Right atrium auricular region (tissue), 2 donors: ENCODE measurements around the gene INPP5D. TPM values are rescaled to one million over a fixed set of nuclear protein-coding genes. Genes with fewer than 3 reads are reported as not detected.

Experiments
- DNase-seq: peaks from one replicate; pipeline ENCODE4 v3.0.0-alpha.2; 2019; ENCODE audit warnings: low spot score
- H3K27ac ChIP-seq, 2 donors: fragments of 200-600 bp; sonication (generic); 1 replicate in 1 of 2; 2 replicates in 1 of 2; pipeline ENCODE4 v1.5.1; 2016 to 2019
- H3K27me3 ChIP-seq, 2 donors: fragments of 200-600 bp; sonication (generic); one replicate each; pipeline versions ENCODE4 v1.5.1 to v1.6.0; 2017 to 2019
- H3K36me3 ChIP-seq: fragments of 200-600 bp; sonication (generic); one replicate; pipeline ENCODE4 v1.5.1; 2016
- H3K4me1 ChIP-seq, 2 donors: fragments of 200-600 bp; sonication (generic); one replicate each; pipeline versions ENCODE4 v1.5.1 to v1.6.0; 2017 to 2019
- H3K4me3 ChIP-seq, 2 donors: fragments of 200-600 bp; sonication (generic); 1 replicate in 1 of 2; 2 replicates in 1 of 2; pipeline ENCODE4 v1.5.1; 2017 to 2019; ENCODE audit warnings: mild to moderate bottlenecking in 1 of 2, moderate library complexity in 1 of 2
- H3K9me3 ChIP-seq, 2 donors: fragments of 200-600 bp; sonication (generic); one replicate each; pipeline ENCODE4 v1.5.1; 2019
- CTCF ChIP-seq, 2 donors: fragments of 200-600 bp; sonication (generic); IDR thresholded peaks; one replicate each; pipeline ENCODE4 v1.5.1; 2019; ENCODE audit warnings: antibody characterized with exemption in 2 of 2
- total RNA-seq, 2 donors: library from RNA; depleted of rRNA; stranded (reverse); fragments of >200 nt; gene quantifications; one replicate each; pipeline ENCODE4 v1.1.0, GENCODE V29; 2016

Gene INPP5D
- total RNA-seq, 2 donors from 2014 or later = 2.9 to 7.0 TPM

- no peak overlapping the region for H3K4me3 ChIP-seq
- H3K4me1 ChIP-seq = no peaks in the 10 kb centered on the region
- H3K27ac ChIP-seq = no peak overlapping the region
- H3K36me3 ChIP-seq = no peaks in the 10 kb centered on the region
- no peaks in the 10 kb centered on the region for H3K9me3 ChIP-seq
- DNase-seq = no peak
- H3K27me3 ChIP-seq = no peaks in the 10 kb centered on the region
- no peak for TF ChIP-seq CTCF (IDR thresholded peaks at IDR 0.05)
Measured at GRCh38 chr2:233226511-233227031, 166.4 kb downstream of the INPP5D start.

- DNase-seq = no peak
- Histone ChIP-seq H3K4me1 (no peaks in the 10 kb centered on the region), H3K9me3 (no peaks in the 10 kb centered on the region), H3K27me3 (no peaks in the 10 kb centered on the region), H3K36me3 (no peaks in the 10 kb centered on the region), H3K27ac (no peak overlapping the region), H3K4me3 (no peak overlapping the region)
- no peak for TF ChIP-seq CTCF (IDR thresholded peaks at IDR 0.05)
Measured at GRCh38 chr2:233227346-233227978, 167.3 kb downstream of the INPP5D start.

DNA sequence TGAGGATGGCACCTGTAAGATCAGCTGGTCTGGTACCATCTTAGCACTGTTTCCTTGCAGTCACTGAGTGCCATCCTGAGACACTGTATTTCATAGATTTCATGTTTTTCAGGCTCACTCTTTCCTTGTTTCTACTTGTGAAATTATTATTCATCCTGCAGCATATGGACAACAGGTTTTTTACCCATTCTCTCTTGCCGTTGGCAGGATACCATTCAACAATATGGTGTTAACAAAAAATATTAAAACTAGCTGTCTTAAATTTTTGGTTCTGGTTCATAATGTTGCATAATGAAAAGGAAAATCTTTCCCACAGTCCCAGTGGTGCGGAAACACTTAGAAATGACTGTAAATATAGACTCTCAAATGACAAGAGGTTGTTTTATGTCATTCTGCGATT, 168.2 kb downstream of the INPP5D start:
- Histone ChIP-seq H3K27ac (no peak overlapping the region), H3K4me1 (no peaks in the 10 kb centered on the region), H3K27me3 (no peaks in the 10 kb centered on the region), H3K9me3 (no peaks in the 10 kb centered on the region), H3K4me3 (no peak overlapping the region), H3K36me3 (no peaks in the 10 kb centered on the region)
- no peak for DNase-seq
- no peak for TF ChIP-seq CTCF (IDR thresholded peaks at IDR 0.05)

GRCh38 chr2:233233618-233234230, 173.6 kb downstream of the INPP5D start:
- DNase-seq = no peak
- Histone ChIP-seq H3K27ac (no peak overlapping the region), H3K36me3 (no peaks in the 10 kb centered on the region), H3K4me1 (no peaks in the 10 kb centered on the region), H3K27me3 (no peaks in the 10 kb centered on the region), H3K4me3 (no peak overlapping the region), H3K9me3 (no peaks in the 10 kb centered on the region)
- TF ChIP-seq CTCF (IDR thresholded peaks at IDR 0.05) = no peak

DNA sequence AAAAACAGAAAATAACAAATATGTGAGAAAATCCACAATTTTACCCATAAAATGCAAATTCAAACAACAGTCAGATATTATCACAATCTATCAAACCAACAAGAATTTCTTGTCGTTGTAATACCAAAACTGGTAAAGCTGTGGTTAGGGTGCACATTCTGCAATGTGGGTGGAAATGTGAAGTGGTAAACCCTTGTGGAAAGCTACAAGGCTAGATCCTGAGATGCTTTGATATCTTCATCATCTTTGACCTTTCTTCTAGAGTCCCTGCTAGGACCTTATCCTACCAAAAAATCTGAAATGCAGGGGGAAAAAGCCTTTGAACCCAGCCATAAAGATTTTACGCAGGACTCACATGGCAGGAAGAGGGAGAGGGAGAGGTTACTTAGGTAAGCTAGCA, 174.1 kb downstream of the INPP5D start:
- Histone ChIP-seq H3K27ac (no peak overlapping the region), H3K27me3 (no peaks in the 10 kb centered on the region), H3K4me3 (no peak overlapping the region), H3K9me3 (no peaks in the 10 kb centered on the region), H3K4me1 (no peaks in the 10 kb centered on the region), H3K36me3 (no peaks in the 10 kb centered on the region)
- no peak for DNase-seq
- TF ChIP-seq CTCF (IDR thresholded peaks at IDR 0.05) = no peak
